ENCODE data around the gene GDE1.

DNA sequence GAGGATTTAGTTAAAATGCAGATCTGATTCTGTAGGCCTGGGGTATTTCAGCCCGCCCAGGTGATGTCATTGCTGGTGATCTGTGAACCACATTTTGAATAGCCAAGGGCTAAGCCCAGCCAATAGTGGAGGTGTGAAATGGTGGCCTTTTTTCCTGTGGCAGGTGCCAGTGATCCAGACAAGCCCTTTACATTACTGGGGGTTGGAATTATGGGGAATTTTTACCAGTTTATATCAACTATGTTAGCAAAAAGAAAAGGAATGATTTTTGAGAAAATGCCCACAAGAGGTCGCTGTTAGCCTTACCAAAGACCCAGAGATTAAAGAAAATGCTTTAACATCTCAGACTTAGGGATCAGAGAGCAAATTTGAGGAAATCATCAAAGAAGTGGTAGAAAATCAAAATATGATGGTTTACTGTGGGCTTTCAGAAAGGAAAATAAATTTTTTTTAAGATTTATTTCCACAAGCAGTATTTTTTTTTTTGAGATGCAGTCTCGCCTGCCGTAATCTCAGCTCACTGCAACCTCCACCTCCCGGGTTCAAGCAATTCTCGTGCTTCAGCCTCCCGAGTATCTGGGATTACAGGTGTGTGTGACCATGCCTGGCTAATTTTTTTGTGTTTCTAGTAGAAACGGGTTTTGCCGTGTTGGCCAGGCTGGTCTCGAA, 37.5 kb upstream of the GDE1 start:
- TF ChIP-seq RFX5 (IDR thresholded peaks at IDR 0.05; ENCODE audit: low read depth, low read length) (no peak), POLR2A (IDR thresholded peaks at IDR 0.05; ENCODE audit: low read depth, low read length) (no peak), MXI1 (IDR thresholded peaks at IDR 0.05; ENCODE audit: borderline replicate concordance, low read depth, low read length) (no peak), SMC3 (IDR thresholded peaks at IDR 0.05; ENCODE audit: low read depth, low read length) (peak; percentile 42), BHLHE40 (IDR thresholded peaks at IDR 0.05; ENCODE audit: low read depth, low read length) (no peak), CEBPB (IDR thresholded peaks at IDR 0.05; ENCODE audit: low read depth, low read length) (no peak), FOS (IDR thresholded peaks at IDR 0.05; ENCODE audit: low read depth, low read length) (no peak)
- TF ChIP-seq, protein P1, sequence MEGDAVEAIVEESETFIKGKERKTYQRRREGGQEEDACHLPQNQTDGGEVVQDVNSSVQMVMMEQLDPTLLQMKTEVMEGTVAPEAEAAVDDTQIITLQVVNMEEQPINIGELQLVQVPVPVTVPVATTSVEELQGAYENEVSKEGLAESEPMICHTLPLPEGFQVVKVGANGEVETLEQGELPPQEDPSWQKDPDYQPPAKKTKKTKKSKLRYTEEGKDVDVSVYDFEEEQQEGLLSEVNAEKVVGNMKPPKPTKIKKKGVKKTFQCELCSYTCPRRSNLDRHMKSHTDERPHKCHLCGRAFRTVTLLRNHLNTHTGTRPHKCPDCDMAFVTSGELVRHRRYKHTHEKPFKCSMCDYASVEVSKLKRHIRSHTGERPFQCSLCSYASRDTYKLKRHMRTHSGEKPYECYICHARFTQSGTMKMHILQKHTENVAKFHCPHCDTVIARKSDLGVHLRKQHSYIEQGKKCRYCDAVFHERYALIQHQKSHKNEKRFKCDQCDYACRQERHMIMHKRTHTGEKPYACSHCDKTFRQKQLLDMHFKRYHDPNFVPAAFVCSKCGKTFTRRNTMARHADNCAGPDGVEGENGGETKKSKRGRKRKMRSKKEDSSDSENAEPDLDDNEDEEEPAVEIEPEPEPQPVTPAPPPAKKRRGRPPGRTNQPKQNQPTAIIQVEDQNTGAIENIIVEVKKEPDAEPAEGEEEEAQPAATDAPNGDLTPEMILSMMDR (conservative IDR thresholded peaks at IDR 0.05; ENCODE audit: low read depth, low read length) = peak; percentile 70
- TF ChIP-seq, protein P2, sequence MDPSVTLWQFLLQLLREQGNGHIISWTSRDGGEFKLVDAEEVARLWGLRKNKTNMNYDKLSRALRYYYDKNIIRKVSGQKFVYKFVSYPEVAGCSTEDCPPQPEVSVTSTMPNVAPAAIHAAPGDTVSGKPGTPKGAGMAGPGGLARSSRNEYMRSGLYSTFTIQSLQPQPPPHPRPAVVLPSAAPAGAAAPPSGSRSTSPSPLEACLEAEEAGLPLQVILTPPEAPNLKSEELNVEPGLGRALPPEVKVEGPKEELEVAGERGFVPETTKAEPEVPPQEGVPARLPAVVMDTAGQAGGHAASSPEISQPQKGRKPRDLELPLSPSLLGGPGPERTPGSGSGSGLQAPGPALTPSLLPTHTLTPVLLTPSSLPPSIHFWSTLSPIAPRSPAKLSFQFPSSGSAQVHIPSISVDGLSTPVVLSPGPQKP (IDR thresholded peaks at IDR 0.05; ENCODE audit: borderline replicate concordance, low read depth, low read length) = no peak
- TF ChIP-seq, protein P3, sequence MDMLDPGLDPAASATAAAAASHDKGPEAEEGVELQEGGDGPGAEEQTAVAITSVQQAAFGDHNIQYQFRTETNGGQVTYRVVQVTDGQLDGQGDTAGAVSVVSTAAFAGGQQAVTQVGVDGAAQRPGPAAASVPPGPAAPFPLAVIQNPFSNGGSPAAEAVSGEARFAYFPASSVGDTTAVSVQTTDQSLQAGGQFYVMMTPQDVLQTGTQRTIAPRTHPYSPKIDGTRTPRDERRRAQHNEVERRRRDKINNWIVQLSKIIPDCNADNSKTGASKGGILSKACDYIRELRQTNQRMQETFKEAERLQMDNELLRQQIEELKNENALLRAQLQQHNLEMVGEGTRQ (IDR thresholded peaks at IDR 0.05; ENCODE audit: low read depth, low read length) = no peak

All from IMR-90 (cell line).